A549 (cell line): ENCODE data around the gene OGFOD2. TPM values are rescaled to one million over a fixed set of nuclear protein-coding genes. Genes with fewer than 3 reads are reported as not detected.

Experiments used
- ATAC-seq, 2 experiments: fragments of 200-7000 bp in 1 of 2; fragments of >200 bp in 1 of 2; cut with Nextera tagmentation in 1 of 2; cut with Tn5 transposase in 1 of 2; 3 replicates each; pipeline versions ENCODE4 v1.8.0 to v1.9.1; 2018 to 2020; ENCODE audit warnings: mild to moderate bottlenecking in 1 of 2, moderate library complexity in 1 of 2
- CTCF ChIA-PET: fragments of 300-600 bp; sonication (Branson Sonifier 250); formaldehyde crosslinking; extraction: SDS; loops from one replicate; lab custom pipeline; 2021; ENCODE audit warnings: antibody characterized with exemption, inconsistent platforms; lab: Yijun Ruan, JAX
- POLR2A ChIA-PET: fragments of 350-600 bp; formaldehyde crosslinking; extraction: SDS; loops from one replicate; lab custom pipeline; 2021; ENCODE audit warnings: antibody characterized with exemption, inconsistent platforms; lab: Yijun Ruan, JAX
- DNase-seq, 2 experiments: peaks; one replicate each; pipeline versions ENCODE4 v3.0.0 to v3.0.0-alpha.2; 2011 to 2016; ENCODE audit warnings: low read depth in 1 of 2, low spot score in 1 of 2
- FAIRE-seq: peaks from 2 replicates; lab custom pipeline; 2011; peaks lifted over from hg19 to GRCh38; lab: Jason Lieb, UNC
- H3K27ac ChIP-seq, 2 experiments: fragments of >200 bp; sonication (Bioruptor Twin); formaldehyde crosslinking; 3 replicates each; pipeline ENCODE4 v1.5.1; 2016 to 2017
- H3K4me1 ChIP-seq: fragments of >200 bp; sonication (Bioruptor Twin); formaldehyde crosslinking; 3 replicates; pipeline ENCODE4 v1.6.1; 2016
- H3K4me2 ChIP-seq: fragments of >200 bp; sonication (Bioruptor Twin); formaldehyde crosslinking; 3 replicates; pipeline ENCODE4 v1.6.1; 2016
- H3K4me3 ChIP-seq: fragments of >200 bp; sonication (Bioruptor Twin); formaldehyde crosslinking; 3 replicates; pipeline ENCODE4 v1.5.1; 2016
- H3K9me3 ChIP-seq: fragments of >200 bp; sonication (Bioruptor Twin); formaldehyde crosslinking; 3 replicates; pipeline ENCODE4 v1.6.1; 2016
- BCL3 ChIP-seq: fragments of >200 bp; sonication (Bioruptor Twin); formaldehyde crosslinking; IDR thresholded peaks from 3 replicates; pipeline ENCODE4 v1.6.1; 2016
- BHLHE40 ChIP-seq: IDR thresholded peaks from 2 replicates; pipeline ENCODE4 v1.6.1; 2012; ENCODE audit warnings: low read depth, low read length, inconsistent platforms
- CHD2 ChIP-seq: fragments of 150-350 bp; IDR thresholded peaks from 2 replicates; pipeline ENCODE4 v1.6.1; 2014; ENCODE audit warnings: low read length; ENCODE audit not compliant: partially characterized antibody
- ELK1 ChIP-seq: fragments of 150-350 bp; IDR thresholded peaks from 2 replicates; pipeline ENCODE4 v1.6.1; 2014; ENCODE audit warnings: low read depth, mild to moderate bottlenecking, low read length
- FOSB ChIP-seq: fragments of 250-450 bp; sonication (Bioruptor Pico); IDR thresholded peaks from 2 replicates; pipeline ENCODE4 v1.5.0; 2020; ENCODE audit warnings: mild to moderate bottlenecking, moderate library complexity
- GATA3 ChIP-seq: IDR thresholded peaks from 2 replicates; pipeline ENCODE4 v1.6.1; 2012; ENCODE audit warnings: borderline replicate concordance
- HMGXB4 ChIP-seq: fragments of 250-450 bp; sonication (Bioruptor Pico); IDR thresholded peaks from 2 replicates; pipeline ENCODE4 v1.5.0; 2021; ENCODE audit warnings: mild to moderate bottlenecking, moderate library complexity, borderline replicate concordance
- HOXB13 ChIP-seq: fragments of 250-450 bp; sonication (Bioruptor Pico); IDR thresholded peaks from 2 replicates; pipeline ENCODE4 v1.5.0; 2020; ENCODE audit warnings: low read depth, mild to moderate bottlenecking, moderate library complexity
- MAX ChIP-seq: IDR thresholded peaks from 2 replicates; pipeline ENCODE4 v1.6.1; 2012
- NFE2L2 ChIP-seq: fragments of 150-350 bp; conservative IDR thresholded peaks from 2 replicates; pipeline ENCODE4 v1.6.1; 2014; ENCODE audit warnings: low read length
- NPAS2 ChIP-seq: fragments of 250-450 bp; sonication (Bioruptor Pico); IDR thresholded peaks from 2 replicates; pipeline ENCODE4 v1.8.0; 2022; ENCODE audit warnings: mild to moderate bottlenecking, moderate library complexity, borderline replicate concordance
- SREBF2 ChIP-seq: fragments of 450-650 bp; IDR thresholded peaks from 2 replicates; pipeline ENCODE4 v1.6.1; 2014; ENCODE audit warnings: mild to moderate bottlenecking, moderate library complexity
- TFCP2L1 ChIP-seq: fragments of 250-450 bp; sonication (Bioruptor Pico); IDR thresholded peaks from 2 replicates; pipeline ENCODE4 v1.5.0; 2021; ENCODE audit warnings: mild to moderate bottlenecking
- ZC3H11A ChIP-seq: fragments of 450-650 bp; IDR thresholded peaks from 2 replicates; pipeline ENCODE4 v1.6.1; 2014; ENCODE audit warnings: antibody characterized with exemption, mild to moderate bottlenecking
- ZFP36 ChIP-seq: fragments of 450-650 bp; IDR thresholded peaks from 2 replicates; pipeline ENCODE4 v1.6.1; 2014; ENCODE audit warnings: borderline replicate concordance; ENCODE audit not compliant: partially characterized antibody
- WGBS: methylation state at CpG from one replicate; pipeline ENCODE4 v1.1.6; 2017; ENCODE audit errors: missing lambda C conversion rate; 5-methylcytosine and 5-hydroxymethylcytosine counted together
- polyA plus RNA-seq, 4 experiments: library from polyadenylated mRNA; depleted of rRNA in 3 of 4; stranded (reverse); fragments of >200 nt; fragmentation: RNase III in 1 of 4; extraction: RNeasy Plus Mini Kit Qiagen cat#74134 plus additional on column Dnase treatment in 1 of 4; gene quantifications; 2 replicates in 3 of 4; 3 replicates in 1 of 4; pipeline ENCODE4 v1.2.3, GENCODE V29; 2011 to 2017
- small RNA-seq, 6 experiments: library from RNA; depleted of rRNA; stranded (forward); fragments of <200 nt; gene quantifications; one replicate each; pipeline ENCODE3, GENCODE V24; 2012

The OGFOD2 gene
- polyA plus RNA-seq, 2 of the 4 experiments (the other 2 are of a cell fraction) = 11.0 to 18.2 TPM

DNA sequence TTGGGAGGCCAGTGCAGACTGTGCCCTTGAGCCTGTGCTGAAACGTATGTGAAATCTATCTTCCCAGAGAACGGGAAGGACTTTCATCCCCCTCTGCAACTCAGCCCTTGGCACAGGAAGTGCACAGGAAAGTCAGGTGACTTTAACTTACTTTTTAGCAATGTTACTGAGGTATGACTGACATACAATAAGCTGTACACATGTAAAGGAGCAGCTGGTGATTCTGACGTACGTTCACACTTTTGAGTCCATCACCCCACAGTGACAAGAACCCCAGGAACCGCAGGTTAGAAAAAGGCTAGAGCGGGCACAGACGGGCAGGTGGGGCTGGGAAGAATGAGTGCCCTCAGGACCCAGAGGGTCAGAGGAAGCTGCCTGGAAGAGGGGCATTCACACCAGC lies 53.4 kb downstream of the OGFOD2 start:
- no peak for DNase-seq
- CTCF ChIA-PET = interaction anchor here (0.5 to 4.7 kb wide), 6 partner anchors 9 to 286 kb away, joined by 3 to 26 read pairs (median 3); no protein-coding TSS in a partner anchor
- no peak overlapping the region for H3K27ac ChIP-seq
- no peak for FAIRE-seq
- H3K9me3 ChIP-seq = no peaks in the 10 kb centered on the region
- no peak for TF ChIP-seq BHLHE40
- no peak for TF ChIP-seq NPAS2 (CRISPR knock-in tag)
- TF ChIP-seq HOXB13 (CRISPR knock-in tag) = no peak
- no peak for TF ChIP-seq ELK1
- TF ChIP-seq ZFP36 = no peak
- no peak overlapping the region for H3K4me2 ChIP-seq
- no peak overlapping the region for H3K4me3 ChIP-seq
- POLR2A ChIA-PET = no interaction called here
- ATAC-seq = no peak
- H3K4me1 ChIP-seq = peaks cover 10% of the 10 kb centered on the region
- WGBS = 90% methylated on average over 7 of the region's 7 CpGs

DNA sequence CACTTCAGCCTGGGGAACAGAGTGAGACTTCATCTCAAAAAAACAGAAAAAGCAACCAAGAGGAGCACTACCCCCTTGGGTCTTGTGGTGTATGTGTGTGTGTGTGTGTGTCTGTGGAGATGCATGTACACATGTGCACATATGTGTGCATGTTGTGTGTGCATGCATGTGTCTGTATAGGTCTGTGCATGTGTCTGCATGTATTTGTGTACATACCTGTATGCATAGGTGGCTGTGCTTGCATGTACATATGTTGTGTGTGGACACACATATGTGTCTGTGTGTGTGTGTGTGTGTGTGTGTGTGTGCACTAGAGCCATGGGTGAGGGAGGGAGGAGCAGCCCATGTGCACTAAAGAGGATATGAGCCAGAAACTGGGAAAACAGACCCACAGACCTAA lies 54.5 kb downstream of the OGFOD2 start:
- Histone ChIP-seq H3K4me2 (no peak overlapping the region), H3K9me3 (no peaks in the 10 kb centered on the region), H3K4me3 (no peak overlapping the region), H3K4me1 (peaks cover 12% of the 10 kb centered on the region), H3K27ac (no peak overlapping the region)
- TF ChIP-seq NFE2L2 = no peak
- no peak for TF ChIP-seq GATA3
- TF ChIP-seq NPAS2 (CRISPR knock-in tag) = no peak
- no peak for TF ChIP-seq SREBF2
- no peak for TF ChIP-seq HMGXB4 (CRISPR knock-in tag)
- no peak for TF ChIP-seq HOXB13 (CRISPR knock-in tag)
- TF ChIP-seq ZC3H11A = no peak
- TF ChIP-seq FOSB (CRISPR knock-in tag) = no peak
- no peak for TF ChIP-seq TFCP2L1 (CRISPR knock-in tag)
- TF ChIP-seq BCL3 = no peak
- no peak for TF ChIP-seq MAX
- no peak for TF ChIP-seq CHD2
- ChIA-PET POLR2A (no interaction called here), CTCF (interaction anchor here (1.3 to 4.7 kb wide), 3 partner anchors 10 to 17 kb away, joined by 3 to 26 read pairs (median 3); no protein-coding TSS in a partner anchor)
- no peak for ATAC-seq
- no peak for DNase-seq
- FAIRE-seq = no peak

Small RNA genes within 50 kb of the gene (small RNA-seq; reads per million reads assigned to genes)
- 0 to 0.04 (median 0) reads per million in 6 experiments for gene ARL6IP4
- gene MIR4304 = 0 reads per million in 6 experiments

Other genes starting within 250 kb of the OGFOD2 start
- 0.05 and 0.07 TPM in 2 replicates for gene HCAR1, start 244.4 kb upstream of the OGFOD2 start, polyA plus RNA-seq (2011; rRNA removed)
- 0.01 to 0.07 TPM (median 0.03 TPM) in 3 replicates for gene HCAR1, start 244.4 kb upstream of the OGFOD2 start, polyA plus RNA-seq (2017; fragmentation: RNase III; extraction: RNeasy Plus Mini Kit Qiagen cat#74134 plus additional on column Dnase treatment)
- 65.7 and 98.2 TPM in 2 replicates for gene DENR, start 222.4 kb upstream of the OGFOD2 start, polyA plus RNA-seq (2011; rRNA removed)
- gene DENR, start 222.4 kb upstream of the OGFOD2 start, polyA plus RNA-seq (2017; fragmentation: RNase III; extraction: RNeasy Plus Mini Kit Qiagen cat#74134 plus additional on column Dnase treatment) = 72.6 to 77.4 TPM (median 76.0 TPM) in 3 replicates
- 0.12 and 0.18 TPM in 2 replicates for gene CCDC62, start 200.7 kb upstream of the OGFOD2 start, polyA plus RNA-seq (2011; rRNA removed)
- 0.08 to 0.19 TPM (median 0.17 TPM) in 3 replicates for gene CCDC62, start 200.7 kb upstream of the OGFOD2 start, polyA plus RNA-seq (2017; fragmentation: RNase III; extraction: RNeasy Plus Mini Kit Qiagen cat#74134 plus additional on column Dnase treatment)
- gene HIP1R, start 139.8 kb upstream of the OGFOD2 start, polyA plus RNA-seq (2011; rRNA removed) = 9.0 and 10.3 TPM in 2 replicates
- gene HIP1R, start 139.8 kb upstream of the OGFOD2 start, polyA plus RNA-seq (2017; fragmentation: RNase III; extraction: RNeasy Plus Mini Kit Qiagen cat#74134 plus additional on column Dnase treatment) = 9.1 to 11.2 TPM (median 10.6 TPM) in 3 replicates
- 14.4 and 18.6 TPM in 2 replicates for gene VPS37B, start 79.1 kb upstream of the OGFOD2 start, polyA plus RNA-seq (2011; rRNA removed)
- gene VPS37B, start 79.1 kb upstream of the OGFOD2 start, polyA plus RNA-seq (2017; fragmentation: RNase III; extraction: RNeasy Plus Mini Kit Qiagen cat#74134 plus additional on column Dnase treatment) = 16.0 to 17.0 TPM (median 16.2 TPM) in 3 replicates
- gene ABCB9, start 8.8 kb upstream of the OGFOD2 start, polyA plus RNA-seq (2011; rRNA removed) = 2.7 and 3.1 TPM in 2 replicates
- 4.8 to 5.8 TPM (median 5.0 TPM) in 3 replicates for gene ABCB9, start 8.8 kb upstream of the OGFOD2 start, polyA plus RNA-seq (2017; fragmentation: RNase III; extraction: RNeasy Plus Mini Kit Qiagen cat#74134 plus additional on column Dnase treatment)
- 152 and 209 TPM in 2 replicates for gene ARL6IP4, start 5.4 kb downstream of the OGFOD2 start, polyA plus RNA-seq (2011; rRNA removed)
- gene ARL6IP4, start 5.4 kb downstream of the OGFOD2 start, polyA plus RNA-seq (2017; fragmentation: RNase III; extraction: RNeasy Plus Mini Kit Qiagen cat#74134 plus additional on column Dnase treatment) = 196 to 211 TPM (median 208 TPM) in 3 replicates
- 2.6 and 4.3 TPM in 2 replicates for gene PITPNM2, start 175.8 kb downstream of the OGFOD2 start, polyA plus RNA-seq (2011; rRNA removed)
- gene PITPNM2, start 175.8 kb downstream of the OGFOD2 start, polyA plus RNA-seq (2017; fragmentation: RNase III; extraction: RNeasy Plus Mini Kit Qiagen cat#74134 plus additional on column Dnase treatment) = 10.8 to 14.6 TPM (median 13.6 TPM) in 3 replicates